Measurements from ENCODE around the gene GABRB3.

GRCh38 chr15:26561896-26562295 lies 211.0 kb downstream of the GABRB3 start:
- TF ChIP-seq JUN (IDR thresholded peaks at IDR 0.05; ENCODE audit: borderline replicate concordance, insufficient read depth, insufficient read length, low read depth) (no peak), POLR2A (IDR thresholded peaks at IDR 0.05; ENCODE audit: low read depth, low read length) (no peak), CTCF (IDR thresholded peaks at IDR 0.05; ENCODE audit: extremely low read depth in 1 of 2, insufficient read depth in 1 of 2, low read depth in 1 of 2, low read length in 2 of 2) (no peak), MYC (IDR thresholded peaks at IDR 0.05; ENCODE audit: low read depth, low read length) (no peak), FOS (IDR thresholded peaks at IDR 0.05; ENCODE audit: borderline replicate concordance, insufficient read depth, low read length) (no peak), EZH2 (IDR thresholded peaks at IDR 0.05; ENCODE audit: borderline replicate concordance, low read depth, low read length, severe bottlenecking) (no peak), POLR2AphosphoS5 (IDR thresholded peaks at IDR 0.05; ENCODE audit: insufficient read depth, low read depth, low read length) (no peak)
- TF ChIP-seq, protein P1, sequence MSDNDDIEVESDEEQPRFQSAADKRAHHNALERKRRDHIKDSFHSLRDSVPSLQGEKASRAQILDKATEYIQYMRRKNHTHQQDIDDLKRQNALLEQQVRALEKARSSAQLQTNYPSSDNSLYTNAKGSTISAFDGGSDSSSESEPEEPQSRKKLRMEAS (IDR thresholded peaks at IDR 0.05; ENCODE audit: insufficient read depth, insufficient read length): no peak

Measured in endothelial cell of umbilical vein (primary cell).